ENCODE data around the gene SERPINB7. TPM values are rescaled to one million over a fixed set of nuclear protein-coding genes. Genes with fewer than 3 reads are reported as not detected.

The SERPINB7 gene
- total RNA-seq, 1 experiment from 2014 or later, result not detected

- no peak for DNase-seq (ENCODE audit: low read depth, low spot score)
- H3K4me2 ChIP-seq (ENCODE audit: low read length), result no peak overlapping the region
- no peaks in the 10 kb centered on the region for H4K20me1 ChIP-seq (ENCODE audit: insufficient read depth)
- H3K9me3 ChIP-seq (ENCODE audit: control insufficient read depth in 1 of 2, insufficient read depth in 1 of 2, low read depth in 1 of 2, low read length in 2 of 2), result no peaks in the 10 kb centered on the region
- intact Hi-C loops (cut with micrococcal nuclease), result loop anchor here (1.0 kb wide), 1 partner anchor 223 kb away; no protein-coding TSS in a partner anchor
- H3K36me3 ChIP-seq (ENCODE audit: control insufficient read depth in 1 of 2, insufficient read depth in 2 of 2, low read length in 2 of 2), result no peaks in the 10 kb centered on the region
- TF ChIP-seq SP1 (IDR thresholded peaks at IDR 0.05; ENCODE audit: low read depth) (no peak), CTCF (IDR thresholded peaks at IDR 0.05 in 2 of 3, conservative IDR thresholded peaks at IDR 0.05 in 1 of 3; ENCODE audit: borderline replicate concordance in 1 of 3, insufficient read depth in 1 of 3, low read depth in 2 of 3, low read length in 2 of 3) (peak; percentile 38 to 72 (median 51); a peak in 4 of 6 replicates), RAD21 (IDR thresholded peaks at IDR 0.05; ENCODE audit: low read depth) (peak; percentile 78), TCF7L2 (IDR thresholded peaks at IDR 0.05; ENCODE audit: borderline replicate concordance, extremely low read depth, insufficient read depth, insufficient read length) (no peak)
- no TSS peak for BruUV-seq (replicated peaks)
- no peak overlapping the region for H3K4me3 ChIP-seq (replicated peaks in 1 of 2; ENCODE audit: low read depth in 1 of 2, low read length in 2 of 2)
- H3K4me1 ChIP-seq (ENCODE audit: control insufficient read depth in 1 of 2, insufficient read depth in 2 of 2, low read length in 2 of 2), result peaks cover 3 to 11% of the 10 kb centered on the region in 2 experiments; a peak in 3 of 4 replicates
- H3K27ac ChIP-seq (ENCODE audit: low read depth, low read length), result no peak overlapping the region
- no peak overlapping the region for H2AFZ ChIP-seq (ENCODE audit: low read depth, low read length, poor library complexity, severe bottlenecking)
- H3K9me2 ChIP-seq (ENCODE audit: insufficient read depth), result no peaks in the 10 kb centered on the region
- no peaks in the 10 kb centered on the region for H3K79me2 ChIP-seq (ENCODE audit: insufficient read depth, low read length)
- H3K27me3 ChIP-seq (ENCODE audit: insufficient read depth, low read length), result no peaks in the 10 kb centered on the region
- ChIA-PET POLR2A (interaction anchor here (0.7 to 0.8 kb wide), 2 partner anchors 11 to 230 kb away, joined by 3 read pairs; no protein-coding TSS in a partner anchor), RAD21 (ENCODE audit: low non-redundant PET in 1 of 2, low total read pairs in 2 of 2, uncharacterized antibody in 2 of 2, unreplicated experiment in 2 of 2) (interaction anchor here (0.7 to 2.3 kb wide), 8 partner anchors 64 to 230 kb away, joined by 3 to 15 read pairs (median 4); no protein-coding TSS in a partner anchor), CTCF (interaction anchor here (0.8 to 3.2 kb wide), 14 partner anchors 24 to 725 kb away, joined by 3 to 82 read pairs (median 5); partner anchors contain the start of gene SERPINB5)
- H3K9ac ChIP-seq (ENCODE audit: low read length), result no peak overlapping the region
- no peak for ATAC-seq
Observed at GRCh38 chr18:63741769-63742168, 33.4 kb upstream of the SERPINB7 start.

- no peaks in the 10 kb centered on the region for H4K20me1 ChIP-seq (ENCODE audit: insufficient read depth)
- H3K79me2 ChIP-seq (ENCODE audit: insufficient read depth, low read length), result no peaks in the 10 kb centered on the region
- H3K9ac ChIP-seq (ENCODE audit: low read length), result no peak overlapping the region
- no peaks in the 10 kb centered on the region for H3K9me2 ChIP-seq (ENCODE audit: insufficient read depth)
- intact Hi-C loops (cut with micrococcal nuclease), result no loop called here
- CTCF ChIA-PET, result no interaction called here
- POLR2A ChIA-PET, result no interaction called here
- RAD21 ChIA-PET (ENCODE audit: low non-redundant PET in 1 of 2, low total read pairs in 2 of 2, uncharacterized antibody in 2 of 2, unreplicated experiment in 2 of 2), result no interaction called here
- H3K4me3 ChIP-seq (replicated peaks in 1 of 2; ENCODE audit: low read depth in 1 of 2, low read length in 2 of 2), result no peak overlapping the region
- no peaks in the 10 kb centered on the region for H3K27me3 ChIP-seq (ENCODE audit: insufficient read depth, low read length)
- no peak overlapping the region for H3K4me2 ChIP-seq (ENCODE audit: low read length)
- TF ChIP-seq RAD21 (IDR thresholded peaks at IDR 0.05; ENCODE audit: low read depth) (no peak), SP1 (IDR thresholded peaks at IDR 0.05; ENCODE audit: low read depth) (no peak), EZH2 (IDR thresholded peaks at IDR 0.05) (no peak), ZFX (IDR thresholded peaks at IDR 0.05) (no peak), REST (IDR thresholded peaks at IDR 0.05; ENCODE audit: low read depth) (no peak), ZNF274 (IDR thresholded peaks at IDR 0.05; ENCODE audit: low read depth, low read length) (no peak), FOSL1 (IDR thresholded peaks at IDR 0.05; ENCODE audit: low read depth) (no peak), EGR1 (IDR thresholded peaks at IDR 0.05; ENCODE audit: low read depth) (no peak), JUND (IDR thresholded peaks at IDR 0.05) (no peak), ELF1 (IDR thresholded peaks at IDR 0.05; ENCODE audit: borderline replicate concordance, low read depth) (no peak)
- no peak overlapping the region for H2AFZ ChIP-seq (ENCODE audit: low read depth, low read length, poor library complexity, severe bottlenecking)
- no TSS peak for BruUV-seq (replicated peaks)
- no peak overlapping the region for H3K27ac ChIP-seq (ENCODE audit: low read depth, low read length)
- H3K36me3 ChIP-seq (ENCODE audit: control insufficient read depth in 1 of 2, insufficient read depth in 2 of 2, low read length in 2 of 2), result no peaks in the 10 kb centered on the region
- no peaks in the 10 kb centered on the region for H3K4me1 ChIP-seq (ENCODE audit: control insufficient read depth in 1 of 2, insufficient read depth in 2 of 2, low read length in 2 of 2)
- H3K9me3 ChIP-seq (ENCODE audit: control insufficient read depth in 1 of 2, insufficient read depth in 1 of 2, low read depth in 1 of 2, low read length in 2 of 2), result no peaks in the 10 kb centered on the region
- ATAC-seq, result no peak
- DNase-seq (ENCODE audit: low read depth, low spot score), result no peak
Observed at GRCh38 chr18:63747006-63747405, 28.2 kb upstream of the SERPINB7 start.
